CD4-positive, alpha-beta memory T cell (primary cell): Measurements from ENCODE around the gene EFNA3. TPM values are rescaled to one million over a fixed set of nuclear protein-coding genes. Genes with fewer than 3 reads are reported as not detected.
A peak's percentile ranks its signal among the peaks of the same experiment; 100 is the strongest.

Experiments
- CTCF ChIA-PET: fragments of 350-600 bp; sonication (Branson Sonifier 250); formaldehyde crosslinking; loops from one replicate; lab custom pipeline; 2021; ENCODE audit warnings: inconsistent platforms; ENCODE audit not compliant: partially characterized antibody; lab: Charles Lee
- POLR2A ChIA-PET: fragments of 350-600 bp; sonication (Branson Sonifier 250); formaldehyde crosslinking; loops from one replicate; lab custom pipeline; 2021; ENCODE audit not compliant: partially characterized antibody; lab: Charles Lee
- DNase-seq, 5 donors: peaks; one replicate each; pipeline versions ENCODE4 v3.0.0 to v3.0.0-alpha.2; 2020 to 2022; ENCODE audit warnings: mixed read lengths in 1 of 5
- H3K27ac ChIP-seq: one replicate; pipeline ENCODE4 v1.7.0; 2013; ENCODE audit warnings: low read depth, low read length
- H3K27me3 ChIP-seq: 2 replicates; pipeline ENCODE4 v1.7.0; 2013; ENCODE audit warnings: mild to moderate bottlenecking, low read length, moderate library complexity; ENCODE audit not compliant: insufficient read depth
- H3K36me3 ChIP-seq: 2 replicates; pipeline ENCODE4 v1.7.0; 2013; ENCODE audit warnings: mild to moderate bottlenecking, low read length, moderate library complexity; ENCODE audit not compliant: insufficient read depth
- H3K4me1 ChIP-seq: 2 replicates; pipeline ENCODE4 v1.7.0; 2013; ENCODE audit warnings: mild to moderate bottlenecking, low read length, moderate library complexity; ENCODE audit not compliant: insufficient read depth
- H3K4me3 ChIP-seq, 2 donors: one replicate each; pipeline ENCODE4 v1.7.0; 2013; ENCODE audit warnings: low read length in 2 of 2, mild to moderate bottlenecking in 1 of 2
- H3K9me3 ChIP-seq, 2 donors: one replicate each; pipeline ENCODE4 v1.7.0; 2013; ENCODE audit warnings: low read length in 2 of 2, control low read depth in 1 of 2; ENCODE audit not compliant: control insufficient read depth in 1 of 2
- H3K27ac Mint-ChIP-seq, 7 donors: one replicate each; pipeline ENCODE4 v1.8.0; 2020 to 2021; ENCODE audit warnings: mixed read lengths in 7 of 7, mild to moderate bottlenecking in 6 of 7, inconsistent platforms in 3 of 7, moderate library complexity in 3 of 7
- H3K27me3 Mint-ChIP-seq, 2 donors: one replicate each; pipeline ENCODE4 v1.8.0; 2020 to 2021; ENCODE audit warnings: mixed read lengths in 2 of 2
- H3K36me3 Mint-ChIP-seq, 2 donors: one replicate each; pipeline ENCODE4 v1.8.0; 2020 to 2021; ENCODE audit warnings: mixed read lengths in 2 of 2, inconsistent platforms in 1 of 2, mild to moderate bottlenecking in 1 of 2
- H3K4me1 Mint-ChIP-seq, 4 donors: one replicate each; pipeline ENCODE4 v1.8.0; 2020 to 2021; ENCODE audit warnings: mixed read lengths in 4 of 4, mild to moderate bottlenecking in 1 of 4
- H3K4me3 Mint-ChIP-seq, 8 donors: one replicate each; pipeline ENCODE4 v1.8.0; 2020 to 2021; ENCODE audit warnings: mixed read lengths in 8 of 8, mild to moderate bottlenecking in 7 of 8, moderate library complexity in 6 of 8, inconsistent platforms in 3 of 8
- H3K9me3 Mint-ChIP-seq, 8 donors: one replicate each; pipeline ENCODE4 v1.8.0; 2020 to 2021; ENCODE audit warnings: mixed read lengths in 8 of 8, mild to moderate bottlenecking in 5 of 8, inconsistent platforms in 3 of 8, moderate library complexity in 1 of 8
- intact Hi-C: fragments of 100-400 bp; cut with micrococcal nuclease; formaldehyde crosslinking; loops from one replicate; pipeline ENCODE4 v1.15.1; 2023
- polyA plus RNA-seq, 2 donors: library from polyadenylated mRNA; unstranded; fragments of 300-500 nt; fragmentation: Illumina TruSeq; gene quantifications; one replicate each; pipeline ENCODE4 v1.2.3, GENCODE V29; 2021
- total RNA-seq, 2 experiments: library from RNA; stranded (reverse); gene quantifications; one replicate each; pipeline ENCODE4 v1.2.3, GENCODE V29; 2021

EFNA3 gene
- total and polyA plus RNA-seq, 4 experiments from 2014 or later = 0.34 to 4.3 (median 1.7) TPM

DNA sequence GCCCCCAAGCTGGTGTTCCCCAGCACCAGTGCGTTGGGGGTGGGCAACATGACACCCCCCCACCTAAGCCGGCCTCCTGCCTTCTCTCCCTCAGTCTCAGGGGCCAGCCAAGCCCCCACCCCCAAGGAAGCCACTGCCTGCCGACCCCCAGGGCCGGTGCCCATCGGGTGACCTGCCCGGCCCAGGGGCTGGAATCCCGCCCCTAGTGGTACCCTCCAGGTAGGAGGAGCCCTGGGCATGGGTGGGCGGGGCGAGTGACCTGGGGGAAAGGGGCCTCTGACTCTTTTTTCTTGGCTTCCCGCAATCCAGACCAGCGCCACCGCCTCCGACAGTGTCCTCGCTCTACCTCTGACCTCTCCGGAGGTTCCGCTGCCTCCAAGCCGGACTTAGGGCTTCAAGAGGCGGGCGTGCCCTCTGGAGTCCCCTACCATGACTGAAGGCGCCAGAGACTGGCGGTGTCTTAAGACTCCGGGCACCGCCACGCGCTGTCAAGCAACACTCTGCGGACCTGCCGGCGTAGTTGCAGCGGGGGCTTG lies 16.4 kb upstream of the EFNA3 start:
- intact Hi-C loops = loop anchor here (10.0 kb wide), 1 partner anchor 297 kb away; no protein-coding TSS in a partner anchor
- POLR2A ChIA-PET = interaction anchor here (0.6 to 6.4 kb wide), 12 partner anchors 11 to 503 kb away, joined by 3 to 83 read pairs (median 4); partner anchors contain the start of genes ADAM15, EFNA3, FLAD1 and PBXIP1

DNA sequence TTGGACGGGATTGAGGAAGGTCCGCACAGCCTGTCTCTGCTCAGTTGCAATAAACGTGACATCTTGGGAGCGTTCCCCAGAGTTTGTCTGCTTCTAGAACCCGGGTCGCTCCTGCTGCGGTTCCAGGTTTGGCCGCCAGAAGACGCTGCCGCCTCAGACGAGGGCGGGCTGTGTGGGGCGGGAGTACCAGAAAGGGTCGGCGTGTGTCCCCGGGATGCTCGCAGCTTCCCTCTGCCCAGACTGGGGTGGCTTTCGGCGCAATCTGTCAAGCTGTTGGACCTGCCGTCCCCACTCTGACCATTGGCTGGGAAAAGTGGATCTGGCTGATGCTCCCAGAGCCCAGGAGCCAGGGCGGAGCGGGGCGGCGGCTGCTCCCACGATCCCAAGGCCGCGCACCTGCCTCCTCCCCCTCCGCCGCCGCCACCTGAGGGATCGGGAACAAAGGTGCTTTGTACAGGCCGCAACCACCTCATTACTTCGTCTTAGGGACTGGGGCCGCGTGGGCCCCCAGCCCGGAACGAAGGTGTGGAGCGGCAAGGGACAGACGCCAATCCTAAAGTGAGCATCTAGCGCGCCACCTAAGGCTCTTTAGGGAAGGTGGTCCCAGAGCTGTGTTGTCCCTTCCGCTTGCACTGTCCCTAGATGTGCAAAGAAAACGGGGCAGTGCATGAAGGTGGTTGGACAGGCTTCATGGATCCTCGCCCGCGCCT lies 15.8 kb upstream of the EFNA3 start:
- Histone ChIP-seq H3K36me3 (peaks cover 3% of the 10 kb centered on the region), H3K9me3 (no peaks in the 10 kb centered on the region), H3K27me3 (no peaks in the 10 kb centered on the region), H3K4me3 (peak overlapping the region; percentile 63 to 70), H3K27ac (peak overlapping the region; percentile 51), H3K4me1 (peaks cover 35% of the 10 kb centered on the region)
- CTCF ChIA-PET = interaction anchor here (0.6 to 9.1 kb wide), 4 partner anchors 15 to 110 kb away, joined by 3 to 203 read pairs (median 42); partner anchors contain the start of genes ADAM15, EFNA3 and KRTCAP2
- H3K36me3 Mint-ChIP-seq = peaks cover 4 to 26% of the 10 kb centered on the region in 2 donors
- intact Hi-C loops = loop anchor here (1.0 to 10.0 kb wide), 3 partner anchors 8 to 298 kb away; no protein-coding TSS in a partner anchor
- peak; percentile 56 to 71 (median 65) for DNase-seq
- no peaks in the 10 kb centered on the region for H3K27me3 Mint-ChIP-seq
- H3K27ac Mint-ChIP-seq = peak overlapping the region; percentile 25 to 91 (median 82)
- no peaks in the 10 kb centered on the region for H3K9me3 Mint-ChIP-seq
- POLR2A ChIA-PET = interaction anchor here (0.6 to 6.4 kb wide), 11 partner anchors 10 to 126 kb away, joined by 3 to 83 read pairs (median 7); partner anchors contain the start of genes ADAM15, EFNA3, KRTCAP2 and PMVK
- peaks cover 23 to 48% (median 32%) of the 10 kb centered on the region in 4 donors for H3K4me1 Mint-ChIP-seq
- peak overlapping the region; percentile 91 to 99 (median 94) for H3K4me3 Mint-ChIP-seq

More for the DNA sequence above, 16.4 kb upstream of the EFNA3 start:
- peaks cover 4 to 25% of the 10 kb centered on the region in 2 donors for H3K36me3 Mint-ChIP-seq
- CTCF ChIA-PET = interaction anchor here (0.6 to 9.1 kb wide), 22 partner anchors 8 to 655 kb away, joined by 3 to 203 read pairs (median 6); partner anchors contain the start of genes ADAM15, EFNA3, KRTCAP2 and PMVK
- Histone ChIP-seq H3K27me3 (no peaks in the 10 kb centered on the region), H3K4me1 (peaks cover 35% of the 10 kb centered on the region), H3K9me3 (no peaks in the 10 kb centered on the region), H3K4me3 (peak overlapping the region in 1 of 2 donors; percentile 70), H3K27ac (no peak overlapping the region), H3K36me3 (peaks cover 3% of the 10 kb centered on the region)
- no peaks in the 10 kb centered on the region for H3K9me3 Mint-ChIP-seq
- peak overlapping the region in 3 of 7 donors; percentile 50 to 82 (median 74) for H3K27ac Mint-ChIP-seq
- H3K4me3 Mint-ChIP-seq = peak overlapping the region in 4 of 8 donors; percentile 91 to 99 (median 95)
- DNase-seq = no peak
- peaks cover 23 to 48% (median 32%) of the 10 kb centered on the region in 4 donors for H3K4me1 Mint-ChIP-seq
- no peaks in the 10 kb centered on the region for H3K27me3 Mint-ChIP-seq

DNA sequence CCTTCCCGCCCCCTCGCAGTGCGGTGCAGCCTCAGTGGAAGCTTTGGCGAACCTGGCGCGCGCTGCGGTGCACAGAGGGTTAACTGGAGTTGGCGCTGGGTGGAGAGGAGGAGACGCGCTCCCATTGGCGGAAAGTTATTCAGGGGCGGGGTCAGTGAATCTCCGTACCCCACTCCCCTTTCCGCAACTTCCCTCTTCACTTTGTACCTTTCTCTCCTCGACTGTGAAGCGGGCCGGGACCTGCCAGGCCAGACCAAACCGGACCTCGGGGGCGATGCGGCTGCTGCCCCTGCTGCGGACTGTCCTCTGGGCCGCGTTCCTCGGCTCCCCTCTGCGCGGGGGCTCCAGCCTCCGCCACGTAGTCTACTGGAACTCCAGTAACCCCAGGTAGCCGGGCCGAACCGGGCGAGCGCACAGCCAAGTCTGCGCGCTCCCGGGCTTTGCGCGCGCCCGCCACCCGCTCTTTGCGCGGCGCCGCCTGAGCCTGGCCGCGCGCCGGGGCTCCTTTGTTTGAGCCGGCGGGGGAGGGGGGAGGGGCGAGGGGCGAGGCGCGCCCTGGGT lies 15.0 kb upstream of the EFNA3 start, which contains the start of gene EFNA4:
TSS of gene EFNA4 (plus strand) at position 191 of the 561 bp plus-strand sequence. CDS start at position 275, 84 bp downstream.
- no peaks in the 10 kb centered on the region for H3K27me3 Mint-ChIP-seq

DNA sequence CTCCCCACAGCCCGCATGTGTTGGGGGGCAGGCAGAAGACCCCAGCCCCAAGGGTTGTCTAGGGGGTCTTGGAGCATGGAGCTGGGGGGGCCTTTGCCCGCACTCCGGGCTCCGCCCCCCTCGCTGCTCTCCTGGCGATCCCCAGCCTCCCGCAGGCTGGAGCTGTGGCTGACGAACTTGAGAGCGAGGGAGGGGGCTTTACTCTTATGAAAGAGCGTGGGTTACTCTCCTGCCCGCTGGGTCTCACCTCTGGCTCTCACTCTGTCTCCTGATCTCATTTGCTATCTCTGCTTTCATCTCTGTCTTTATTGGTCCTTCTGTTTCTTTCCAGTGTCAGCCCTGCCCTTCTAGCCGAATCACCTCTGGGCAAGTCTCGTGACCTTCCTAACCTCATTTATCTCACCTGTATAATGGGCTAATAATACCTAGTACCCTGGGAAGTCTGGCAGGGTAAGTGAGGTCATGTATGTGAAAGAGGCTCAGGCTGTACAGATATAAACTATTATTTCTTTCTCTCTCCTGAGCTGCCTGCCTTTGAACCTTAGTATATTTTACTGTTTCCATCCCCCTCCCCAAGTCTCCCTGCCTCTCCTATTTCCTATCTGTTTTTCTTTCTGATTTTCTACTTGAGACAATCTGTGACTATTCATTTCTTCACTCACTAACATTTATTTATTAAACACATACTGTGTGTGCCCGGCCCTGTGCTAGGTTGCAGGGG lies 14.4 kb upstream of the EFNA3 start:
- no peaks in the 10 kb centered on the region for H3K27me3 Mint-ChIP-seq
- ChIA-PET CTCF (interaction anchor here (1.2 to 9.1 kb wide), 5 partner anchors 11 to 129 kb away, joined by 3 to 203 read pairs (median 5); partner anchors contain the start of gene ADAM15), POLR2A (interaction anchor here (0.9 to 6.4 kb wide), 12 partner anchors 8 to 105 kb away, joined by 3 to 83 read pairs (median 6); partner anchors contain the start of genes ADAM15, EFNA3 and PYGO2)
- H3K4me1 ChIP-seq = peaks cover 35% of the 10 kb centered on the region
- peak overlapping the region; percentile 59 to 85 (median 77) for H3K27ac Mint-ChIP-seq
- no peaks in the 10 kb centered on the region for H3K27me3 ChIP-seq
- H3K4me3 Mint-ChIP-seq = peak overlapping the region; percentile 82 to 95 (median 90)
- peaks cover 23 to 55% (median 32%) of the 10 kb centered on the region in 4 donors for H3K4me1 Mint-ChIP-seq
- intact Hi-C loops = loop anchor here (10.0 kb wide), 1 partner anchor 299 kb away; no protein-coding TSS in a partner anchor
- no peaks in the 10 kb centered on the region for H3K9me3 Mint-ChIP-seq
- no peaks in the 10 kb centered on the region for H3K36me3 ChIP-seq
- peak in 2 of 5 donors; percentile 29 to 60 for DNase-seq
- H3K4me3 ChIP-seq = peak overlapping the region in 1 of 2 donors; percentile 70
- peak overlapping the region; percentile 51 for H3K27ac ChIP-seq
- no peaks in the 10 kb centered on the region for H3K9me3 ChIP-seq
- peaks cover 11 to 25% of the 10 kb centered on the region in 2 donors for H3K36me3 Mint-ChIP-seq

More for the DNA sequence above, 15.0 kb upstream of the EFNA3 start, which contains the start of gene EFNA4:
- H3K36me3 Mint-ChIP-seq = peaks cover 8 to 24% of the 10 kb centered on the region in 2 donors
- Histone ChIP-seq H3K4me3 (peak within 1 kb of the TSS; percentile 63 to 70), H3K27me3 (no peaks in the 10 kb centered on the region), H3K4me1 (peaks cover 35% of the 10 kb centered on the region), H3K27ac (peak within 1 kb of the TSS; percentile 51), H3K9me3 (no peaks in the 10 kb centered on the region), H3K36me3 (peaks cover under 1% of the 10 kb centered on the region)
- no peaks in the 10 kb centered on the region for H3K9me3 Mint-ChIP-seq
- ChIA-PET POLR2A (interaction anchor here (0.6 to 6.4 kb wide), 16 partner anchors 9 to 127 kb away, joined by 3 to 83 read pairs (median 4); partner anchors contain the start of genes ADAM15, EFNA3, KRTCAP2 and PMVK), CTCF (interaction anchor here (2.0 to 9.1 kb wide), 4 partner anchors 12 to 21 kb away, joined by 5 to 203 read pairs (median 42); partner anchors contain the start of genes ADAM15 and EFNA3)
- H3K4me1 Mint-ChIP-seq = peaks cover 23 to 52% (median 32%) of the 10 kb centered on the region in 4 donors
- intact Hi-C loops = loop anchor here (1.0 to 10.0 kb wide), 3 partner anchors 8 to 299 kb away; no protein-coding TSS in a partner anchor
- DNase-seq = peak; percentile 83 to 87 (median 86)
- H3K4me3 Mint-ChIP-seq = peak within 1 kb of the TSS; percentile 91 to 99 (median 94)
- H3K27ac Mint-ChIP-seq = peak within 1 kb of the TSS; percentile 81 to 94 (median 85)

DNA sequence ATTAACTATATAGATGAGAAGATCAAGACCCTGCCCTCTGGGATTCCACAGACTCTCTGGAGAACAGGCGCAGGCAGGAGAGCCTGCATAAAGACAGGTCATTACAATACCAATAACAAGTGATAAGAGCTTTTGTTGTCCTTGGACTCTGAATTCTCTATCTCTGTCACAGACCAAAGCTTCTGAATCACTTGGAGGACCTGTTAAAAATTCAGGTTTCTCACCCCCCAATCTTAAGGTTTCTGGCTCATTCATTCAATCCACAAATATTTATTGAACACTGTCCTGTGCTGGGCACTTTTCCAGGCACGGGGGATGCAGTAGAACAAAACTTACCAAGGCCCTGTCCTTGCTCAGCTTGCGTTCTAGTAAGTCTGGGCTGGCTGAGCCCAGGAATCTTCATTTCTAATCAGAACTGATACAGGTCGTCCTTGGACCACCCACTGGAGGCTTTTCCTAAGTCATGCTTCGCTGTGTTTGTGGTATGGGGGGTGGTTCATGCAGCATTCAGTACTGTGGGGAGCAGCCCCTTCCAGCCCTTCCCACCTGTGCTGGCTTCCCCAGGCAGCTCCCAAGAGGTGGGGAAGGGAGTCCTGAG lies 13.7 kb upstream of the EFNA3 start:
- H3K36me3 ChIP-seq = no peaks in the 10 kb centered on the region
- Mint-ChIP-seq H3K27me3 (no peaks in the 10 kb centered on the region), H3K36me3 (peaks cover 11 to 26% of the 10 kb centered on the region in 2 donors), H3K27ac (peak overlapping the region; percentile 59 to 85 (median 74)), H3K4me1 (peaks cover 23 to 55% (median 32%) of the 10 kb centered on the region in 4 donors), H3K9me3 (no peaks in the 10 kb centered on the region), H3K4me3 (peak overlapping the region; percentile 82 to 95 (median 90))
- H3K4me1 ChIP-seq = peaks cover 37% of the 10 kb centered on the region
- H3K9me3 ChIP-seq = no peaks in the 10 kb centered on the region
- ChIA-PET CTCF (interaction anchor here (1.2 to 9.1 kb wide), 5 partner anchors 11 to 129 kb away, joined by 3 to 203 read pairs (median 5); partner anchors contain the start of gene ADAM15), POLR2A (interaction anchor here (1.1 to 6.4 kb wide), 7 partner anchors 7 to 104 kb away, joined by 3 to 83 read pairs (median 9); partner anchors contain the start of gene ADAM15)
- DNase-seq = no peak
- no peak overlapping the region for H3K27ac ChIP-seq
- intact Hi-C loops = loop anchor here (10.0 kb wide), 1 partner anchor 300 kb away; no protein-coding TSS in a partner anchor
- H3K4me3 ChIP-seq = no peak overlapping the region
- H3K27me3 ChIP-seq = no peaks in the 10 kb centered on the region
